Activated naive CD8-positive, alpha-beta T cell treated with anti-CD3 and anti-CD28 coated beads, Interleukin-2, amount 50 U/mL, for 16 hours (primary cell): ENCODE data around the gene SMARCB1.

Experiments used
- DNase-seq: peaks from one replicate; pipeline ENCODE4 v3.0.0-alpha.2; 2020; ENCODE audit warnings: low read depth, low spot score

SMARCB1 gene

DNA sequence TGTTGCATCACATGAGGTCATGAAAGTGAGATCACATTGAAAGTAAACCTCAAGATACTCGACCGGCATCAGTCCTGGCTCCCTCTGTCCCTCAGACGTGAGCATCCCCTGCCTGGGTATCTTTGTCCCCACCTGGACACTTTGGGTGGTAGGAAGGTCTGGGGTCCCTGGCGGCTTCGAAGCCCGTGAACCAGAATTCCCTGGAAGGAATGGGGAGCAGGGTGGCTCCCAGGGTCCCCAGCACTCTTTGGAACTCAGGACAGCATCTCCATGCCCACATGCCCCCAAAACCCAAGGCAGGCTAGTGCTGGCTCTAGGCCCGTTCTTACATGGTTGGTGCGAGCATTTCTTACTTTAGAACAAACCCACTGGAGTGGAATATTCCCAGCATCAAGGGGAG lies 44.5 kb downstream of the SMARCB1 start:
- no peak for DNase-seq

DNA sequence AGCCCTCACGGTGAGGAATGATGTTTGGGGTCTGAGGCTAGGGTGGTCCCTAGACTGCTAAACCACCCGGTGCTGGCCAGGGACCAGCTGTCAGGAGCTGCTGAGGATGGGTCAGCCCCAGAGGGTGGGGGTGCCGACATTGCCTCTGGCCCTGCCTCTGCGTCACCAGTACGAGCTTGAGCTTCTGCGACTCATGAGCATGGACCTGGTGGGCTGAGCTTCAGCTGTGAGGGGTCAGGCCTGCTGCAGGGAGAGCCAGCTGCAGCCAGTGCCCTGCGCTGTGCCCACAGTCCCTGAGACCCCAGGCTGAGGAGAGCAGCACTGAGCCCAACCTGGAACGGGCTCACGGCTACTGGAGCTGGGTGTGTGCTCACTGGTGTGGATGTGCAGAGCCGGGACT lies 45.0 kb downstream of the SMARCB1 start:
- no peak for DNase-seq

DNA sequence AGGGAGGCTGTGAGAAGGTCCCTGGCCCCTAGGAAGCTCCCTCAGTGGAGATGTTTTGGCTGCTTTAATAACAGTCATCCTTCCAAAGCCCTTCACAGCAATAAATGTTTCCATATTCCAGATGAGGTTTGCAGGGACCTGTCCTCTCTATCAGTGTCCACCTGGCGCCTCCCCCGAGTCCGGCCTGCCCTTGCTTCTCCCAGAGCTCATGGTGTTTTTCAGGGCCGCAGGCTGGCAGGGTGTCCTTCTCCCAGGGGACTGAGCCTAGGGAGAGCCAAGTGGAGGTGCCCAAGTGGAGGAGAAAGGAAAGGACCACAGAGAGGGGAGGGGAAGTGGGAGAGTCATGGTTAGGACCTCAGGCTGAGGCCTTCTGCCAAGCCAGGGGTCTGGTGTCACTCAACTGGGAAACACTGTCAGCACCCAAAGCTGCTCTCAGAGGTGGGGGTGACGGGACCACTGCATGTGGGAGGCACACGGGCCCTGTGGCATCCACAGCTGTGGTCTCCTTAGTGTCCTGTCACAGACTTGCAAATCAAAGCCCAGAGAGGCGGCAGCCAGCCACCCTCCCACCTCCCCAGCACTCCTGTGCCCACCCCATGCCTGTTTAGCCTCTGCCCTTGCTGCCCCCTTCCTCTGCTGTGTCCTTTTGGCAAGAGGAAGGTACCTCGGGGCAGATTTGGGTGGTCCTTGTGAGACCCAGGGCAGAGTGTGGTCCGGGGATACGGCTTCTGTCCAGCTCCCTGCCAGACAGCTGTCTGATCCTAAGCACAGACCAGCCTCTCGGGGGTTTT lies 45.7 kb downstream of the SMARCB1 start:
- DNase-seq: no peak

DNA sequence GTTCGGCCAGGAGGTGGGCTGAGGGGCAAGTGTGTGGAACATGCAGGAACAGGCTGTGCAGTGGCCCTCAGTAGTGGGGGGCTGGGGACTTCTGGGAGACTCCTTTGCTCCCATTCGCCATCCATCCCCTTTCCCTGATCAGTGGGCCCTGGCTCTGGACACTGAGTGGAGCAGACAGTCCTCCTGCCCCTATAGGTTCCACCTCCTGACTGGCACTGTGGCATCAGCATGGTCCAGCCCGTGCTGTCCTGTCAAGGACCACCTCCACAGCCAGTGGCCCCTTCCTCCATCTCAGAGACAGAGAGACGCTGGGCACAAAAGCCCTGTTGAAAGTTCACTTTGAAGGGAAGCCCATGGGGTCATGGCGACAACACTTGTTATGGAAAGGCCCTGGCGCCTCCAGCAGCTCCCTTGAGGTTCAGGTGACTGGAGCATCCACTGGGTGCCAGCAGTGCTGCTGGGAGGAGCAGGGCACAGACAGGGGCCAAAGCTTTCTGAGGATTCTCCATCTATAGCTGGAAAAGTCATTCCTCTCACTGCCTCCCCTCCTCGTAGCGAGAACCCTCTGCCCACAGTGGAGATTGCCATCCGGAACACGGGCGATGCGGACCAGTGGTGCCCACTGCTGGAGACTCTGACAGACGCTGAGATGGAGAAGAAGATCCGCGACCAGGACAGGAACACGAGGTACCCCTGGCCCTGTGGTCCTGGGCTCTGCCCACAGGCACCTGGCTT lies 46.4 kb downstream of the SMARCB1 start:
- no peak for DNase-seq

DNA sequence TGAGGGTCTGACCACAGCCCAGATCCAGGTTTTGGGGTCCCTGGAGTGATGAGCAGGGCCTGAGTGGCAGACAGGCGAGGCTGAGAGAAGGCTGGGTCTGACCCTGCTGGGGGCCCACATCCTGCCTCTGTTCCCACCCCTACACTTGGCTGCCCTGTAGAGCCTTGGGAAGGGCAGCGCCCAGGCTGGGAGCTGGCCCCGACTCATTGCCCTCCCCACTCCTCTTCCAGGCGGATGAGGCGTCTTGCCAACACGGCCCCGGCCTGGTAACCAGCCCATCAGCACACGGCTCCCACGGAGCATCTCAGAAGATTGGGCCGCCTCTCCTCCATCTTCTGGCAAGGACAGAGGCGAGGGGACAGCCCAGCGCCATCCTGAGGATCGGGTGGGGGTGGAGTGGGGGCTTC lies 47.1 kb downstream of the SMARCB1 start:
- no peak for DNase-seq

DNA sequence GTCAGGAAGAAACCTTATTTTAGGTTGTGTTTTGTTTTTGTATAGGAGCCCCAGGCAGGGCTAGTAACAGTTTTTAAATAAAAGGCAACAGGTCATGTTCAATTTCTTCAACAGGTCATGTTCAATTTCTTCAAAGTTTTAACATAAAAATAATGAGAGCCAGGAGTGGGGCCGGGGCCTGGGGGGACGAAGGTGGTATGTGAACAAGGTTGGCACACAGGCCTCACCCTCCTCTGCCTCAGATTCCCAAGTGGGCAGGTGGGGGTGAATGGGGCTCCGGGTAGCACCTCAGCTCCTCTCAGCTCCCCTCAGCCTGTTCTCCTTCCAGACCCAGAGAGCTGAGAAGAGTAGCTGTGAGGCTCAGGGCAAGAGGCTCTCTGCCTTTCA lies 47.6 kb downstream of the SMARCB1 start:
- DNase-seq: no peak

DNA sequence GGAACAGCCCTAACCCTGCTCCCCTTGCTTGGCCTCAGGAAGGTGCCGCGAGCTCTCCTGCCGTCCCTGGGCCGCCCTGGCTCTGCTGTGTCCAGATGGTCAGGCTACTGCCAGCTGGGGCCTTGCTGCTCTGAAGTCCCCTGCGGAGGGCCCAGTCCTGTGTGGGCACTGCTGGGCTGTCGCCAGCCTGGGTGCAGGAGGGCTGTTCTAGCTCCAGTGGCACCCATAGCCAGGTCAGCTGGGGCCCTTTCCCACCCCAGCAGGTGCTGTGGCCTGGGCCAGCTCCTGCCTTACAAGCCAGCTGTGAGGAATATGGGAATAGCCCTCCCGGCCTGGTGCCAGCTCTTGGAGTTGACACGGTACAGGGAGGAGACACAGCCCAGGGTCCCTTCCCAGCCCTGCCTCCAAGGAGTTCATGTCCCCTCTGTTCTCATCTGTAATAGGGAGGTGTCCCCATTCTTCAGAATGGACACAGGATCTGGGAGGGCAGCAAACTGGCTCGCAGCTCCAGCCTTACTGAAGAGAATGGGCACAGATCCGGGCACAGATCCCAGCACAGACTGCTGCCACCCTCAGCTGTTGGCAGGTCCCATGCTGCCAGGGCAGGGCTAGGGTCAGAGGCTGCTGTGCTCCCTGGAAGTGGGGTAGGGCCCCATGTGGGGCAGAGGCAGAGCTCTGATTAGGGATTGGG lies 48.2 kb downstream of the SMARCB1 start:
- DNase-seq: no peak

DNA sequence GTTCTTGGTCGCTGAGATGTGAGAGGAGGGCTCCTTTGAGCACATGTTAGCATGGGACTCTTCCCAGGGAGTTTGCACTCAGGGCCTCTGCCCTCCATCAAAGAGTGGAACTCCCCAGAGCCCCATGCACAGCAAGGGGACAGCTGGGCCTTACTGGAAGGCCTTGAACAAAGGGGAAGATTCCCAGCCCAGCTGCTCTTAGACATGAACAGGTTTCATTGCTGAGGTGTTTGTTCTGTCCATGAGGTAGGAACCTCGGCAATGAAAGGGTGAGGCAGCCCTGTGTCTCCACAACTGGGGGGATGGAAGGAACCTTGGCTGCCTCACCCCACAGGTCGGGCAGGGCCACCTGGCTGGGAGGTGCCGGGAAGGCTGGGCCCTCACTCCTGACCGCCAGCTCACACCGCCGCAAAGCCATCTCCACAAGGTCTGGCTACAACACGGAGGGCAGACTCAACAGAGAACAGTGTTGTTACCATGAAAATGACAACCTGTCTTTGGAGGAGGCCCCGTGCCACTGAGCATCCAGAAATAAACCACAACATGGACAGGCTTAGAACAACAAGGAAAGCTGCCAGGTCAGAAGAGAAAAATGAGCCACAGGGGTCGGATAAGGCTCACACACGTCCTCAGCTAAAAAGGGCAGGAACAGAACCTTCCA lies 48.8 kb downstream of the SMARCB1 start:
- no peak for DNase-seq

DNA sequence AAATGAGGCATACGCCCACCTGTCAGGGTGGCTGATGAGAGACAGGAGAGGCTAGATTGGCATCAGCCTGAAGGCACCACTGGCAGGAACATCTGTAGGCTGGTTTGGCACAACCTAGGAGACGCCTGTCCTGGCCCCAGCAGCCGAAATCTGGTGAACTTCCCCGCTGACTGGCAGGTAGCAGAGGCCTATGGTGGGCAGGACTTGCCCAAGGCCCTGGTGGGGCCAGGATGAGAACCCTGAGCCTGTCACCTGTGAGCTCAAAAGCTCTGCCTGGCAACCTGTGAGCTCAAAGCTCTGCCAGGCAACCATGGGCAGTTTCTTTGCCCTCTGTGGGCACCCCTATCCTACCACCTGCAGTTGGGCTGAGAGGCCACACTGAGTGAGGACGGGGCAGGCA lies 49.5 kb downstream of the SMARCB1 start:
- DNase-seq: no peak

DNA sequence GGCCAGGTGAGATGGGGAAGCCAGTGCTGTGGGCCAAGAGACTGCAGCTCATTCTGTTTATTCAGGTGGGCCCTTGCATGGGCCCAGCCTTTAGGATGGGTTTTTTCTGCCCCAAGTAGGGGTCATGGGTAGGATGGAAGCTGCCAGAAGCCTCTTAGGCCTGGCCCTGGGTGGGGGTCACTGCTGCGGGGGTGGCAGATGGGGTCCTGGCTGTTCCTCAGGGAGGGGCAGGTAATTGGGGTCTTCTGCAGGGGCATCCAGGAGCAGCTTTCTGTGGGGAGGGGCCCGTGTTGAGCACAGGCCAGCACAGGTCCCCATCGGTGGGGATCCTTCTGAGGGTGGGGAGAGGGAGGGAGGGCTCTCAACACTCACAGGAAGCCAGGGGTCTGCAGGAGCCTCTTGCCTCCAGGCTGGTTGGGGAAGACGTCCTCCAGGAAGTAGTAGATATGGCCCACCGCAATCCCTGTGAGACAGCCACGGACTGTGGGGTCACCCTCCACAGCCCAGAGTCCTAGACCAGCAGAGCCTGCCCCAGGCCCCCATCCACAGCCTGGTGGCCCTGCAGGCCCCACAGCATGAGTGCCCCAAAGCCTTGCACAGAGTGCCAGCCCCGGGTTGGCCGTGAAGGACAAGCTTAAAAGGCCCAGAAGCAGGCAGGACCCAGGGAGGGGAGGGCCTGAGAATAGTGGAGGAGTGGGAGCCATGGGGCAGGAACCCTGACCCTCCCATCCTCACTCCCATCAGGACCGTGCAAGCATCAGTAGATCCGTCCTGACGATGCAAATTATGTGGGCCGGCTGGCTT lies 50.1 kb downstream of the SMARCB1 start:
- DNase-seq: no peak

DNA sequence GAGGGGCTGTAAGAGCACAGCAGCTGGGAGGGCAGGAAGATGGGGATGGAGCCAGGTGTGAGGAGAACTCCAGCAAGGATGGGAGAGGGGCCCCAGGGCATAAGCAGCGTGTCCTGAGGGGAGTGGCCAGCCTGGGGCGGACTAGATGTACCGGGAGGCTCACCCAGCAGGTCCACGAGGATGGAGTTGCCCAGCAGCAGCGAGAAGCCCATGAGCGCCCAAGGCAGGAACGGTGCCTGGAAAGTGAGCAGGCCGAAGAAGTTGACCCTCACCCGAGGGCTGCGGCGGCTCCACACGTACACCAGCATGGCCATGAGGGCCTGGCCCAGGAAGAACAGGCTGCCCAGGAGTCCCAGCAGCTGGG lies 50.7 kb downstream of the SMARCB1 start:
- no peak for DNase-seq

DNA sequence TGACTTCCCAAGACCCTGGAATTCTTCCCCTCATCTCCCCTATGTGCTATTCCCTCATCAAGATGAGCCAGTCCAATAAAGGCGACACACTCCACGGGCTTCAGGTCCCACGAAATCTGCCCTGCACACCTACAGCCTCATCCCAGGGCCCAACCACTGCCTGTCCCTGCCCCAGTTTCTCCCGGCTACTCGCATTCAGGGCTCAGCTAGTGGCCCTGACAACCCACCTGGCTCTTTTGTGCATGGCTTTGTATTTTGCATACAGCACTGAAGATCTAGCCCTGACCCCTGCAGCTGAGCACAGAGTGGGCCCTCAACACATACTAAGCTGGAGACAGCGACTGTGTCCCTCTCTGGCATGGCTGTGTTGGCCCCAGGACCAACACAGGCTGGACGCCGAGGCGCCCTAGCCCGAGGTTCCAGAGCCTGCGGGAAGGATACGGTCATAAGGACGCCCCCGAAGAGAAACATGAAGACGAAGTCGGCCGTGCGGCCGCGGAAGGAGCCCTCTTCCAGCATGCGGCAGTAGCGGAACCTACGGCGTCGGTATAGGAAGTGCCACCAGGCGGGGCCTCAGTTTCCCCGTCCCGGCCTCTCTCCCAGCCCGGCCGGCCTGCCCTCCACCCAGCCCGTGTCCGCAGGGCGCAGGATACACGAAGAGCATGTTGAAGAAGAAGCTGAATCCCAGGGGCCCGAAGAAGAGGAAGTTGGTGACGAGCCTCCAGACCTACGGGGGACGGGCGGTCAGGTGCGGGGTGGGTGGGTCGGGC lies 51.3 kb downstream of the SMARCB1 start:
- DNase-seq: no peak

DNA sequence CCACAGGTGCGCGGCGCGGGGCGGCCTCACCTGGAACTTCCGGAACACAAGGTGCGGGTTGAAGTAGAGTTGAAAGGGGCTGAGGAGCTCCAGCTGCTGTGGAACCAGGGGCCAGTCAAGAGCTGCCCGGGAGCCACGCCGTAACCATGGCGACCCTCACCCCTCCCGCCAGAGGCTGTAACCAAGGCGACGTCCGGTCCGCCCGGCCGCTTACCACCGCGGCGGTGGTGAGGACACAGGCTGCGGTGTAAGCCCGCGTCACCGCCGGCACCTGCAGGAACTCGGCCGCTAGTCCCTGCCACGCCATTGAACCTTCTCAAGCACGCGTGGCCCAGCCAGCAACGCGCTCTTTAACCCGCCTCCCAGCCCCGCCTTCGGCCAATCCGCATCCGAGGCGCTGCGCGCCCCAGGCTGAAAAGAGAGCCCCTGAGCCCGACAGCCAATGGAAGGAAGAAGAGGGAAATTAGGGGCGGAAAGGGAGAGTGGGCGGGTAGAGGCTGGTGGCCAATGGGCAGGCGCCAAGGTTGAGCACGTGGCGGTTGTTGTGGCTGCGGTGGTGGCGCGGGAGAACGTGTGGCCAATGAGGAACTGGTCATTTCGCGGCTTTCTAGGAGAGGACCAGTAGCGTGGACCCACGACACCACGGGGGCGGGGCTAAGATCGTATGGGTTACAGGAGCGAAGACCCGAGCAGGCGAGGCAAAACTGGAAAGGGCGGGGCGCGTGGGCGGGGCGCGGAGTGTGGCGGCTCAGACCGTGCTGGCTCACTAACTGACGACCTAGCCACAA lies 52.1 kb downstream of the SMARCB1 start, which contains the start of gene DERL3:
Gene DERL3, minus strand, starts transcription at position 326 of the 788 bp plus-strand sequence. Its CDS starts 19 bp downstream, at position 307.
- DNase-seq: peak; percentile 93

DNA sequence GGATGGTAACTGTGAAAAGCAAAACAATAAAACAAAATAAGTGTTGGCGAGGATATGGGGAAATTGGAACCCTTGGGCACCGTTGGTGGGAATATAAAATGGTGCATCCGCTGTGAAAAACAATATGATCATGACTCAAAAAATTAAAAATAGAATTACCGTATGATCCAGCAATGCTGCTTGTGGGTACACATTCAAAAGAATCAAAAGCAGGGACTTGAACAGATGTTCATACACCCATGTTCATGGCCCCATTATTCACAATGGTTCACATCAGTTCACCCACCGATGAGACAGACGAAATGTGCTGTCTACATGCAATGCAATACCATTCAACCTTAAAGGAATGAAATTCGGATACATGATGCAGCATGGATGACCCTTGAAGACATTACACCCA lies 53.3 kb downstream of the SMARCB1 start:
- DNase-seq: no peak

DNA sequence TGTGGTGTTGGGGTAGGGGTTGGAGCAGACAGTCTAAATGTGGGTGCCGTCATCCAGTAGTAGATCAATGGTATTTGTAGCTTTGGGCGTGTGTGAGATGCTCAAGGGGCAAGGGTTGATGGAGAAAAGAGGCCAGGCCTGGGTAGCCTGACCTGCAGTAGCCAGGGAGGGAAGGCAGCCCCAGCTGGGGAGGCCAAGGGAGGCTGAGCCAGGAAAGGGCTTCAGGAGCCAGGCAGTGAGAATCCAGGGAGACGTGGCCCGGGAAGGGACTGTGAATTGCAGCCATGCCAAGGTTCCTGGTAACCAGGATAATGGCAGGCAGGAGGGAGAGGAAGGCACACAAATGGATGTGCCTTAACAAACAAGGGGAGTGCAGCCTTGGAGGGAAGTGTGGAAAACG lies 54.5 kb downstream of the SMARCB1 start:
- DNase-seq: no peak

DNA sequence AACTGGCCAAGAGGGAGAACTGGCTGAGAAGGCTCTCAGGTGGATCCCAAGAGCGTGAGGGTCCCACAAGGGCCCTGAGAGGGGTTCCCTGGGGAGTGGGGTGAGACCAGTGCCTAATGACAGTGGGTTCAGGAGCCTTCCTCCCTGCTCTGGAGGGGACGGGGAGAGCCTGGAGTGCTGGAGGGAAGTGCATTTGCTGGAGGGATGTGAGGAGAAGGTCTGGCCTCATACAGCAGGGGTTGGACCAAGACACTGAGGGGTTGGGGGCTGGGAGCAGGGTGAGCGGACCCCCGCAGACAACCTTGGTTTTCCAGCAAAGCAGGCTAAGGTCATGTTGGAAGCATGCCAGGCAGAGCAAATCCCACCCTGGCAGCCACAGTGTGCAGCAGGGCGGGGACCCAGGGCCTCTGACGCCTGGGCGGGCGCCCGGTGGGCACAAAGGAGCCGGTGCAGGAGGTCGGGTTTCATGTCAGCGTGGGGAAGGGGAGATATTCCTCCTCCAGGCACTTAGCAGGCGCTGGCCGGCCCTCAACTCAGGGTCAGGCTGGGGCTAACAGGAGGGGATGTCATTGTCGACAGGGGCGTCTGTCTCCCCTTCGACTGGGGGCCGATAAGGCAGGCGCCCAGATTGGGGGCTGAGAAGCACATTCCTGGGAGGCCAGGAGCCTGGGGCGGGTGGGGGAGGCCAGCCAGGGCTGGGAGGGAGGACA lies 55.1 kb downstream of the SMARCB1 start:
- DNase-seq: no peak

DNA sequence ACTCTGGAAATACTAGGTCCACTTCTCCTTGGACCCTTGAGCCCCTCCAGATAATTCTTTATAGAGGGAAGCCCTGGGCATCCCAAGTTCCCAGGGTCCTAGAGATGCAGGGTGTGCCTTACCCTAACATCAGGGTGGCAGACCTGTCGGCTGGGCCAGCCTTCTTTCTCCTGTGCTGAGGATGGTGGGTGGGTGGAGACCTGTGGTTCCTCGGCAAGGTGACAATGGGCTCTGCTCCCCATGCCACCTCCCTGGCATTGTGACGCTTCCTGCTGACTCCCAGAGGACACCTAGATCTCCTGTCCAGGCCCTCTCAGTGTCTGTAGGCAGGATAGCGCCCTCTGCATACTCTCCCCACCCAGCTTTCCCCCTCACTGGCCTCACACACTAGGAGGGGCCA lies 55.8 kb downstream of the SMARCB1 start:
- DNase-seq: no peak

DNA sequence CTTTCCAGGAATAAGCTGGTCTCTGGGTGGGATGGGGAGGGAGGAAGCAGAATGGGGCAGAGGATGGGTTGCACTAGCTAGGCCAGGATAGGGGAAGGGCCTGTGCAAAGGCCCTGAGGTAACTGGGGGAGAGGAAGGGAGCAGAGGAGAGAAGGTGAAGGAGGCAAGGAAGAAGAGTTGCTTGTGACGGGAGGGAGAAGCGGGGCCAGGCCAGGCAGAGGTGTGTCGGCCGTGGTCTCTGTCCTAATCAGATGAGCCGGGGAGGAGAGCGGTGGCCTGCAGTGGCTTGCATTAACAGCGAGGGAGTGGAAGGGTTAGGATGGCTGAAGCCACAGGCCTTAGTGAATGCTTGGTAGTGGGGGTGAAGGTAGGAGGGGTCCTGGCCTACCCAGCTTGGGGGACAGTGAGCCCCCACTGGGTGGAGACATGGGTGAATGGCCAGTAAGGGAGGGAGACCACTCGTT lies 58.0 kb downstream of the SMARCB1 start:
- no peak for DNase-seq
